Measurements from ENCODE around the gene HLA-DPA1.
"Not testable (repeated sequence)": the region's sequence is repeated elsewhere in the genome, so short reads cannot be mapped to it uniquely, and the experiment has no call there.

HLA-DPA1 gene

DNA sequence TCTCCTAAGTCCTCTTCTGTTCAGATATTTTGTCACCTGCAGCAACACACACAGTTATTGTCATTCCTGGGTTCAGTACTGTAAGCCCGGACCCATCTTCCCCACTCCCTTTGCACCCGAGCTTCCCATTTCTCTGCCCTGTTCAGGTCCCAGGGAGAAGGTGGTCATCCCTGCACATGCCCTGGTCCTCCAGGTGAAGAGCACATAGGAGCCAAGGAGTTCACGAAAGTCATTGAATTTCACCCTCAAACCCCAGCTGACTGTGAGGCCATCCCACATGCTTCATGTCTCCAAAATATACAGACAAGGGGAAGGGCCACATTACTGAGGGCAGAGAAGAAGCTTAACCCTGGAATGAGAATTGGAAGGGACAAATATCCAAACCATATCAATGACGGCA, 8.1 kb downstream of the HLA-DPA1 start:
- Histone ChIP-seq H3K36me3 (peaks cover 50 to 68% (median 60%) of the 10 kb centered on the region in 11 experiments), H3K27me3 (no peaks in the 10 kb centered on the region), H3K4me2 (no peak overlapping the region), H3K9me3 (replicated peaks in 1 of 11) (peaks cover 3 to 26% (median 9%) of the 10 kb centered on the region in 11 experiments; a peak in 13 of 22 replicates), H3K4me3 (no peak overlapping the region), H3K4me1 (peaks cover 0 to 17% (median 9%) of the 10 kb centered on the region in 10 experiments; a peak in 16 of 20 replicates), H3K27ac (no peak overlapping the region), H4K20me1 (peaks cover 0 to 9% (median 0%) of the 10 kb centered on the region in 11 experiments; a peak in 4 of 22 replicates), H3K9ac (no peak overlapping the region)
- TF ChIP-seq Cebpa-rat (IDR thresholded peaks at IDR 0.05) = no peak

DNA sequence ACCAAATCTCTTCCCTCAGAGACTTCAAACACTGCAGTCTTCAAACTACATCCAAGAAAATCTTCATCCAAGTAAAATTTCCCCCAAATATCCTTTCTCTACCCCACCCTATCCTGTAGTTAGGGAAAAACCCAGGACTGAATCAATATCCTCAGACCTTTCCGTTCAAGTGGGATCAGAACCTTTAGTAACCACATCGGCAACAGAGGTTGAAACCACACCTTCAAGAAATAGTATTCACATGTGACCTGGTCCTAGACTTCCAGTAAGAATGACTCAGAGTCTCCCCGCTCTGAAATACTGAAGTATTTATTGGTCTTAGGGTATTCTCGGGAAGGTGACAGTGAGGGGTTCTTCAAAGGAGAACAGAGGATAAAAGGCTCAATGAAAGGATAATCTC, 8.7 kb downstream of the HLA-DPA1 start:
- Histone ChIP-seq H3K9ac (no peak overlapping the region), H3K36me3 (peaks cover 45 to 62% (median 55%) of the 10 kb centered on the region in 11 experiments), H3K27ac (no peak overlapping the region), H3K27me3 (no peaks in the 10 kb centered on the region), H3K4me3 (no peak overlapping the region), H4K20me1 (peaks cover 0 to 9% (median 0%) of the 10 kb centered on the region in 11 experiments; a peak in 3 of 22 replicates), H3K4me2 (no peak overlapping the region), H3K4me1 (peaks cover 0 to 17% (median 4%) of the 10 kb centered on the region in 10 experiments; a peak in 12 of 20 replicates), H3K9me3 (replicated peaks in 1 of 11) (peaks cover 3 to 28% (median 9%) of the 10 kb centered on the region in 11 experiments; a peak in 13 of 22 replicates)
- no peak for TF ChIP-seq Cebpa-rat (IDR thresholded peaks at IDR 0.05)

GRCh38 chr6:33063435-33063834, 10.0 kb downstream of the HLA-DPA1 start:
- H3K27ac ChIP-seq, H3K9ac ChIP-seq, H4K20me1 ChIP-seq, H3K4me3 ChIP-seq, H3K27me3 ChIP-seq, H3K4me2 ChIP-seq: not testable (repeated sequence)
- H3K4me1 ChIP-seq = peaks cover 0 to 18% (median 1%) of the 10 kb centered on the region in 10 experiments; a peak in 5 of 20 replicates
- peaks cover 3 to 32% (median 9%) of the 10 kb centered on the region in 11 experiments; a peak in 13 of 22 replicates for H3K9me3 ChIP-seq (replicated peaks in 1 of 11)
- peaks cover 32 to 49% (median 42%) of the 10 kb centered on the region in 11 experiments for H3K36me3 ChIP-seq

GRCh38 chr6:33061987-33062386, 11.5 kb downstream of the HLA-DPA1 start:
- no peaks in the 10 kb centered on the region for H3K27me3 ChIP-seq
- H3K4me2 ChIP-seq = no peak overlapping the region; a peak in 2 of 22 replicates
- no peak overlapping the region for H3K9ac ChIP-seq
- peak overlapping the region in 3 of 11 experiments; percentile 51 to 61 (median 60); a peak in 8 of 22 replicates for H3K27ac ChIP-seq
- no peaks in the 10 kb centered on the region for H4K20me1 ChIP-seq
- no peak for TF ChIP-seq Cebpa-rat (IDR thresholded peaks at IDR 0.05)
- no peak overlapping the region for H3K4me3 ChIP-seq
- peaks cover 2 to 28% (median 6%) of the 10 kb centered on the region in 11 experiments; a peak in 12 of 22 replicates for H3K9me3 ChIP-seq (replicated peaks in 1 of 11)
- H3K36me3 ChIP-seq = peaks cover 17 to 35% (median 27%) of the 10 kb centered on the region in 11 experiments
- peaks cover 0 to 33% (median 11%) of the 10 kb centered on the region in 10 experiments; a peak in 15 of 20 replicates for H3K4me1 ChIP-seq

DNA sequence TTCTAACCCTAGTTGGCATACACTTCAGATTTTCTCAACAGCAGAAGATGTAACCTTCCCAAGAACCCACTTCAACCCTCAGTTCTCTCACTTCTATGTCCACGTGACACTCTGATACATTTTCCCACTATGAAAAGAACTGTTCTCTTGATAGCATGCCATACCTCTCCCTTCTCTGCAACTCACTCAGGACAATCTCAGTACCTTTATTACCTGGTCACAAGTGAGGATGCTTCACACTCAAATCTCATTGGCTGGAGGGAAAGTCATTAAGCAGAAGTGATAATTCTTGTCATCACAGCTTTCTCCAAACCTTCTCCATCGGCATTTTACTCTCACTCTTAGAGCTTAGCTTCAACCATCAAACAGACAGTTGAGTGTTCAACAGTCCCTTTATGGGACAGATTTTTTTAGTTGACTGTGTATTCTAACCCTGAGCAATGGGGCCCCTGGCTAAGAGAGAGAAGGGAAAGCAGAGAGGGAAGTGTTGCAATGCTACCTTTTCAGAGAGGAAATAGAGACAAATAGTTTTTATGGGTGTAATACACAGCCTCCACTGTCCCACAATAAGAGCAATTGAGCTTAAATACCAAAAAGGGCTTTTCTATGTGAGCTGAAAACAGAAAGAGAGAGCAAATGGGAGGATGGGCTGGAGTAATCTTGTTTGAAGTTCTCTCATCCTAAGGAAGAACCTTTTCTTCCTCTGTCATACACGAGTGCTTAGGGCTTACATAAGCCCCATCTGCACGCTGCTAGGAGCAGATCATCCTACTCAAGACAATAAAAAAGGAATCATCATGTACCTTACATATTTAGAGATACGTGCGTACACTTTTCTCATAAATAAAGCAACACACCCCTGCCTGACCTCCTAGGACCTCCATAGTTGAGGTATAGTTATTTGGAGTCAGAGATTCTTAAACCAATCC, 16.0 kb downstream of the HLA-DPA1 start:
- 0 out of 22 replicates have a peak, but pooled peaks cover 0 to 4% (median 0%) of the 10 kb centered on the region in 11 experiments for H3K36me3 ChIP-seq
- H3K4me2 ChIP-seq = peak overlapping the region in 9 of 11 experiments; percentile 10 to 70 (median 40); a peak in 12 of 22 replicates
- peaks cover 0 to 26% (median 11%) of the 10 kb centered on the region in 10 experiments; a peak in 15 of 20 replicates for H3K4me1 ChIP-seq
- no peak overlapping the region for H3K4me3 ChIP-seq
- no peaks in the 10 kb centered on the region for H3K27me3 ChIP-seq
- H3K9me3 ChIP-seq (replicated peaks in 1 of 11) = peaks cover 11 to 37% (median 18%) of the 10 kb centered on the region in 11 experiments
- TF ChIP-seq Cebpa-rat (IDR thresholded peaks at IDR 0.05) = 0 out of 22 replicates have a peak, but pooled peaks of 1 of the 11 experiments have one; percentile 7
- H3K27ac ChIP-seq = peak overlapping the region in 2 of 11 experiments; percentile 27 to 28; a peak in 3 of 22 replicates
- no peak overlapping the region for H3K9ac ChIP-seq
- no peaks in the 10 kb centered on the region for H4K20me1 ChIP-seq

- TF ChIP-seq Cebpa-rat (IDR thresholded peaks at IDR 0.05) = no peak
Observed at GRCh38 chr6:33053230-33053629, 20.2 kb downstream of the HLA-DPA1 start.

DNA sequence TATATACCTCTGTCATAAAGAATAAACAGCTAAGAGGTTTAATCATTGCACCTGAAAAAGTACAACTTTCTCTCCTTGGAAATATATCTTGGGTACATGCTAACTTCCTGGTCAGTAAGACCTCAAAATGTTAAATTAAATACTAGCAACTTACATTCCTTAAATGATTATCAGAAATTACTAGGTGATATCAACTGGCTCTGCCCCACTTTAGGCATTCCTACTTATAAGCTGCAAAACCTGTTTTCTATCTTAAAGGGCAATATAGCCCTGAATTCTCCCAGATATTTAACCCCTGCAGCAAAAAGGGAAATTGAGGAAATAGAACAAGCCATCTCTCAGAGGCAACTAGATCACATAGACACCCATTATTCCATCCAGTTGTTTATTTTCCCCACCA, 20.8 kb downstream of the HLA-DPA1 start:
- no peak overlapping the region for H3K9ac ChIP-seq
- H3K4me2 ChIP-seq = no peak overlapping the region
- no peaks in the 10 kb centered on the region for H4K20me1 ChIP-seq
- no peaks in the 10 kb centered on the region for H3K27me3 ChIP-seq
- no peak for TF ChIP-seq Cebpa-rat (IDR thresholded peaks at IDR 0.05)
- no peak overlapping the region for H3K27ac ChIP-seq
- peaks cover 18 to 39% (median 23%) of the 10 kb centered on the region in 11 experiments for H3K9me3 ChIP-seq (replicated peaks in 1 of 11)
- H3K4me1 ChIP-seq = peaks cover 10 to 24% (median 20%) of the 10 kb centered on the region in 10 experiments
- 0 out of 22 replicates have a peak, but pooled peaks cover 0 to 4% (median 0%) of the 10 kb centered on the region in 11 experiments for H3K36me3 ChIP-seq
- no peak overlapping the region for H3K4me3 ChIP-seq

More at GRCh38 chr6:33053230-33053629, 20.2 kb downstream of the HLA-DPA1 start:
- Histone ChIP-seq H3K9me3 (replicated peaks in 1 of 11) (peaks cover 18 to 39% (median 23%) of the 10 kb centered on the region in 11 experiments), H3K36me3 (0 out of 22 replicates have a peak, but pooled peaks cover 0 to 4% (median 0%) of the 10 kb centered on the region in 11 experiments), H3K4me2 (no peak overlapping the region), H3K4me1 (peaks cover 10 to 30% (median 23%) of the 10 kb centered on the region in 10 experiments), H3K9ac (no peak overlapping the region), H3K4me3 (no peak overlapping the region), H3K27me3 (no peaks in the 10 kb centered on the region), H4K20me1 (no peaks in the 10 kb centered on the region), H3K27ac (no peak overlapping the region)

GRCh38 chr6:33050014-33050810, 23.2 kb downstream of the HLA-DPA1 start:
- no peak for TF ChIP-seq Cebpa-rat (IDR thresholded peaks at IDR 0.05)
- peak overlapping the region in 6 of 11 experiments; percentile 20 to 58 (median 44); a peak in 10 of 22 replicates for H3K27ac ChIP-seq

More at GRCh38 chr6:33050014-33050810, 23.2 kb downstream of the HLA-DPA1 start:
- Histone ChIP-seq H3K4me2 (peak overlapping the region; percentile 33 to 66 (median 48); a peak in 21 of 22 replicates), H3K4me3 (no peak overlapping the region), H3K9ac (peak overlapping the region in 1 of 11 experiments; percentile 18; a peak in 1 of 22 replicates), H3K36me3 (0 out of 22 replicates have a peak, but pooled peaks cover 0 to 4% (median 0%) of the 10 kb centered on the region in 11 experiments), H3K9me3 (replicated peaks in 1 of 11) (peaks cover 18 to 39% (median 23%) of the 10 kb centered on the region in 11 experiments), H3K27me3 (no peaks in the 10 kb centered on the region; a peak in 1 of 22 replicates), H3K4me1 (peaks cover 10 to 17% (median 14%) of the 10 kb centered on the region in 10 experiments), H4K20me1 (no peaks in the 10 kb centered on the region)

Measured in BLaER1 treated with 17β-estradiol and CSF1 and Interleukin-3, amounts not matched to agents 10 nM and 100 nM (cell line).